ENCODE measurements around the gene RAPGEF5.
"Not testable (repeated sequence)": the region's sequence is repeated elsewhere in the genome, so short reads cannot be mapped to it uniquely, and the experiment has no call there.

RAPGEF5 gene

GRCh38 chr7:22111661-22112060 lies 245.3 kb downstream of the RAPGEF5 start:
- no peak for DNase-seq

- no peak for DNase-seq
Observed at GRCh38 chr7:22110881-22111280, 246.1 kb downstream of the RAPGEF5 start.

GRCh38 chr7:22110227-22110839 lies 246.6 kb downstream of the RAPGEF5 start:
- DNase-seq, result peak; percentile 96

- no peak for DNase-seq
Observed at GRCh38 chr7:22109761-22110160, 247.2 kb downstream of the RAPGEF5 start.

- no peak for DNase-seq
Observed at GRCh38 chr7:22108151-22108845, 248.7 kb downstream of the RAPGEF5 start.

GRCh38 chr7:22105550-22105949 lies 251.4 kb downstream of the RAPGEF5 start:
- no peak for DNase-seq

GRCh38 chr7:22094413-22095342 lies 262.3 kb downstream of the RAPGEF5 start:
- peak; percentile 42 for DNase-seq

GRCh38 chr7:22093936-22094335 lies 263.0 kb downstream of the RAPGEF5 start:
- DNase-seq, result no peak

GRCh38 chr7:22093001-22093400 lies 264.0 kb downstream of the RAPGEF5 start:
- peak; percentile 19 for DNase-seq

- DNase-seq, result not testable (repeated sequence)
Observed at GRCh38 chr7:22090958-22091525, 265.9 kb downstream of the RAPGEF5 start.

- no peak for DNase-seq
Observed at GRCh38 chr7:22090512-22090911, 266.4 kb downstream of the RAPGEF5 start.

- DNase-seq, result no peak
Observed at GRCh38 chr7:22090107-22090506, 266.8 kb downstream of the RAPGEF5 start.

- no peak for DNase-seq
Observed at GRCh38 chr7:22088827-22089226, 268.1 kb downstream of the RAPGEF5 start.

GRCh38 chr7:22087861-22088260 lies 269.1 kb downstream of the RAPGEF5 start:
- no peak for DNase-seq

- no peak for DNase-seq
Observed at GRCh38 chr7:22083704-22084240, 273.2 kb downstream of the RAPGEF5 start.

GRCh38 chr7:22082886-22083703 lies 273.9 kb downstream of the RAPGEF5 start:
- peak; percentile 97 for DNase-seq

GRCh38 chr7:22082553-22082885 lies 274.4 kb downstream of the RAPGEF5 start:
- DNase-seq, result no peak

GRCh38 chr7:22080219-22080618 lies 276.7 kb downstream of the RAPGEF5 start:
- DNase-seq, result not testable (repeated sequence)

GRCh38 chr7:22078872-22079271 lies 278.1 kb downstream of the RAPGEF5 start:
- DNase-seq, result not testable (repeated sequence)

GRCh38 chr7:22075561-22075960 lies 281.4 kb downstream of the RAPGEF5 start:
- DNase-seq, result no peak

- no peak for DNase-seq
Observed at GRCh38 chr7:22074897-22075296, 282.1 kb downstream of the RAPGEF5 start.
